MM.1S (cell line): ENCODE results near the gene CBX5.

Experiments used
- DNase-seq: peaks from one replicate; pipeline ENCODE4 v3.0.0-alpha.2; 2015
- H2AFZ ChIP-seq: fragments of 300-600 bp; sonication (generic); 2 replicates; pipeline ENCODE4 v1.6.0; 2016; ENCODE audit warnings: antibody characterized with exemption, low read length
- H3F3A ChIP-seq: fragments of 300-600 bp; sonication (generic); 2 replicates; pipeline ENCODE4 v1.6.1; 2016; ENCODE audit warnings: mild to moderate bottlenecking, antibody characterized with exemption, low read length, moderate library complexity, mixed read lengths; ENCODE audit not compliant: insufficient read depth
- H3K27ac ChIP-seq: fragments of 300-600 bp; sonication (generic); 2 replicates; pipeline ENCODE4 v1.5.1; 2016; ENCODE audit warnings: mild to moderate bottlenecking, low read length
- H3K27me3 ChIP-seq: fragments of 300-600 bp; sonication (generic); replicated peaks from 2 replicates; pipeline ENCODE4 v1.6.0; 2016; ENCODE audit warnings: low read length; ENCODE audit not compliant: insufficient read depth
- H3K36me3 ChIP-seq: fragments of 300-600 bp; sonication (generic); replicated peaks from 2 replicates; pipeline ENCODE4 v1.6.1; 2016; ENCODE audit warnings: mild to moderate bottlenecking, low read length, mixed read lengths; ENCODE audit not compliant: insufficient read depth
- H3K4me1 ChIP-seq: fragments of 300-600 bp; sonication (generic); 2 replicates; pipeline ENCODE4 v1.6.1; 2016; ENCODE audit warnings: low read length, mixed read lengths
- H3K4me2 ChIP-seq: fragments of 300-600 bp; sonication (generic); 2 replicates; pipeline ENCODE4 v1.6.0; 2016; ENCODE audit warnings: low read depth, low read length
- H3K4me3 ChIP-seq: fragments of 300-600 bp; sonication (generic); 2 replicates; pipeline ENCODE4 v1.5.1; 2016; ENCODE audit warnings: low read length, mixed read lengths
- H3K79me2 ChIP-seq: fragments of 300-600 bp; sonication (generic); 2 replicates; pipeline ENCODE4 v1.6.1; 2016; ENCODE audit warnings: mixed run types, low read length, mixed read lengths
- H3K9ac ChIP-seq: fragments of 300-600 bp; sonication (generic); 2 replicates; pipeline ENCODE4 v1.6.1; 2016; ENCODE audit warnings: low read length, mixed read lengths
- H3K9me2 ChIP-seq: fragments of 300-600 bp; sonication (generic); replicated peaks from 2 replicates; pipeline ENCODE4 v1.6.1; 2016; ENCODE audit warnings: mild to moderate bottlenecking, low read length, mixed read lengths; ENCODE audit not compliant: insufficient read depth
- H3K9me3 ChIP-seq: fragments of 300-600 bp; sonication (generic); replicated peaks from 2 replicates; pipeline ENCODE4 v1.6.1; 2016; ENCODE audit warnings: mild to moderate bottlenecking, low read length, mixed read lengths; ENCODE audit not compliant: insufficient read depth
- H4K20me1 ChIP-seq: fragments of 300-600 bp; sonication (generic); 2 replicates; pipeline ENCODE4 v1.6.1; 2016; ENCODE audit warnings: mild to moderate bottlenecking, low read length, moderate library complexity, mixed read lengths; ENCODE audit not compliant: insufficient read depth
- CTCF ChIP-seq: fragments of 300-600 bp; sonication (generic); IDR thresholded peaks from 2 replicates; pipeline ENCODE4 v1.5.1; 2016; ENCODE audit warnings: antibody characterized with exemption, low read length, mixed read lengths
- EZH2 ChIP-seq: fragments of 300-600 bp; sonication (generic); optimal IDR thresholded peaks from 2 replicates; pipeline ENCODE3; 2017; ENCODE audit warnings: low read depth, mild to moderate bottlenecking, antibody characterized with exemption, low read length, mixed read lengths
- EZH2phosphoT487 ChIP-seq: fragments of 300-600 bp; sonication (generic); IDR thresholded peaks from 2 replicates; pipeline ENCODE4 v1.6.1; 2018; ENCODE audit warnings: antibody characterized with exemption, low read length

Gene CBX5

GRCh38 chr12:54240129-54240528, 39.8 kb downstream of the CBX5 start:
- Histone ChIP-seq H4K20me1 (no peaks in the 10 kb centered on the region), H3K9ac (no peak overlapping the region), H3K4me1 (0 out of 2 replicates have a peak, but pooled peaks cover 6% of the 10 kb centered on the region), H3K27me3 (no peaks in the 10 kb centered on the region), H3K27ac (no peak overlapping the region), H2AFZ (no peak overlapping the region), H3K9me3 (no peaks in the 10 kb centered on the region), H3K4me2 (no peak overlapping the region), H3K79me2 (no peaks in the 10 kb centered on the region), H3K36me3 (peaks cover 7% of the 10 kb centered on the region; the same call in 1 of the 2 replicates), H3F3A (no peaks in the 10 kb centered on the region), H3K9me2 (no peaks in the 10 kb centered on the region), H3K4me3 (no peak overlapping the region)
- TF ChIP-seq EZH2 (no peak), CTCF (no peak), EZH2phosphoT487 (no peak)
- no peak for DNase-seq

- Histone ChIP-seq H3K27ac (no peak overlapping the region), H3K79me2 (no peaks in the 10 kb centered on the region), H3K27me3 (no peaks in the 10 kb centered on the region), H3K4me1 (0 out of 2 replicates have a peak, but pooled peaks cover 6% of the 10 kb centered on the region), H3K9me3 (no peaks in the 10 kb centered on the region), H3K4me2 (no peak overlapping the region), H4K20me1 (no peaks in the 10 kb centered on the region), H2AFZ (no peak overlapping the region), H3F3A (no peaks in the 10 kb centered on the region), H3K4me3 (no peak overlapping the region), H3K9ac (no peak overlapping the region), H3K36me3 (peaks cover 7% of the 10 kb centered on the region; the same call in 1 of the 2 replicates), H3K9me2 (no peaks in the 10 kb centered on the region)
- no peak for DNase-seq
- TF ChIP-seq EZH2 (no peak), CTCF (no peak), EZH2phosphoT487 (no peak)
Observed at GRCh38 chr12:54239620-54240019, 40.3 kb downstream of the CBX5 start.

GRCh38 chr12:54238531-54238930, 41.4 kb downstream of the CBX5 start:
- Histone ChIP-seq H3K79me2 (no peaks in the 10 kb centered on the region), H4K20me1 (no peaks in the 10 kb centered on the region), H3K4me2 (no peak overlapping the region), H3K36me3 (peaks cover 7% of the 10 kb centered on the region; the same call in 1 of the 2 replicates), H3K4me1 (0 out of 2 replicates have a peak, but pooled peaks cover 6% of the 10 kb centered on the region), H2AFZ (no peak overlapping the region), H3K9ac (no peak overlapping the region), H3K27ac (no peak overlapping the region), H3K9me2 (no peaks in the 10 kb centered on the region), H3K9me3 (no peaks in the 10 kb centered on the region), H3F3A (no peaks in the 10 kb centered on the region), H3K4me3 (no peak overlapping the region), H3K27me3 (no peaks in the 10 kb centered on the region)
- no peak for DNase-seq
- TF ChIP-seq CTCF (no peak), EZH2phosphoT487 (no peak), EZH2 (no peak)
